ENCODE data around the gene COL23A1.

Gene COL23A1

GRCh38 chr5:178454821-178455479 is 135.2 kb downstream of the COL23A1 start:
- no peak for DNase-seq (ENCODE audit: low read depth)
- TF ChIP-seq CTCF (conservative IDR thresholded peaks at IDR 0.05; ENCODE audit: low read depth, low read length): no peak
- no peak overlapping the region for H3K4me3 ChIP-seq (ENCODE audit: low read length)

- no peak overlapping the region for H3K4me3 ChIP-seq (ENCODE audit: low read length)
- TF ChIP-seq CTCF (conservative IDR thresholded peaks at IDR 0.05; ENCODE audit: low read depth, low read length): no peak
- DNase-seq (ENCODE audit: low read depth): no peak
These were observed 135.9 kb downstream of the COL23A1 start for GRCh38 chr5:178454303-178454702.

- no peak for TF ChIP-seq CTCF (conservative IDR thresholded peaks at IDR 0.05; ENCODE audit: low read depth, low read length)
- H3K4me3 ChIP-seq (ENCODE audit: low read length): no peak overlapping the region
- DNase-seq (ENCODE audit: low read depth): no peak
These were observed 137.0 kb downstream of the COL23A1 start for GRCh38 chr5:178453224-178453623.

- DNase-seq (ENCODE audit: low read depth): no peak
- TF ChIP-seq CTCF (conservative IDR thresholded peaks at IDR 0.05; ENCODE audit: low read depth, low read length): no peak
- H3K4me3 ChIP-seq (ENCODE audit: low read length): no peak overlapping the region
These were observed 139.8 kb downstream of the COL23A1 start for GRCh38 chr5:178450121-178451028.

GRCh38 chr5:178449163-178450070 is 140.8 kb downstream of the COL23A1 start:
- DNase-seq (ENCODE audit: low read depth): no peak
- TF ChIP-seq CTCF (conservative IDR thresholded peaks at IDR 0.05; ENCODE audit: low read depth, low read length): no peak
- no peak overlapping the region for H3K4me3 ChIP-seq (ENCODE audit: low read length)

GRCh38 chr5:178445534-178445933 is 144.7 kb downstream of the COL23A1 start:
- no peak for TF ChIP-seq CTCF (conservative IDR thresholded peaks at IDR 0.05; ENCODE audit: low read depth, low read length)
- H3K4me3 ChIP-seq (ENCODE audit: low read length): no peak overlapping the region
- DNase-seq (ENCODE audit: low read depth): no peak
